Breast epithelium (tissue), 4 donors: ENCODE data around the gene INHBB. TPM values are rescaled to one million over a fixed set of nuclear protein-coding genes. Genes with fewer than 3 reads are reported as not detected.
"Not testable (repeated sequence)": the region's sequence is repeated elsewhere in the genome, so short reads cannot be mapped to it uniquely, and the experiment has no call there.

Experiments
- DNase-seq, 2 donors: peaks; one replicate each; pipeline ENCODE4 v3.0.0-alpha.2; 2019; ENCODE audit warnings: low spot score in 2 of 2
- H3K27ac ChIP-seq, 2 donors: fragments of 200-600 bp; sonication (generic) in 1 of 2; one replicate each; pipeline ENCODE4 v1.5.1; 2016 to 2019; ENCODE audit warnings: mild to moderate bottlenecking in 1 of 2
- H3K27me3 ChIP-seq, 2 donors: fragments of 200-600 bp; sonication (generic) in 1 of 2; one replicate each; pipeline versions ENCODE4 v1.5.1 to v1.6.0; 2017 to 2019; ENCODE audit warnings: control low read depth in 1 of 2, mild to moderate bottlenecking in 1 of 2
- H3K36me3 ChIP-seq: fragments of 200-600 bp; one replicate; pipeline ENCODE4 v1.5.1; 2019
- H3K4me1 ChIP-seq, 2 donors: fragments of 200-600 bp; sonication (generic); one replicate each; pipeline ENCODE4 v1.5.1; 2016 to 2019; ENCODE audit warnings: control low read depth in 1 of 2
- H3K4me3 ChIP-seq, 3 donors: fragments of 200-600 bp; sonication (generic); 1 replicate in 2 of 3; 2 replicates in 1 of 3; pipeline ENCODE4 v1.5.1; 2016 to 2019; ENCODE audit warnings: mild to moderate bottlenecking in 3 of 3, moderate library complexity in 2 of 3
- H3K9me3 ChIP-seq, 2 donors: fragments of 200-600 bp; sonication (generic) in 1 of 2; one replicate each; pipeline ENCODE4 v1.5.1; 2016 to 2019; ENCODE audit warnings: control low read depth in 1 of 2
- CTCF ChIP-seq, 3 donors: fragments of 450-650 bp; IDR thresholded peaks; one replicate each; pipeline ENCODE4 v1.5.1; 2016 to 2017; ENCODE audit warnings: antibody characterized with exemption in 3 of 3, mild to moderate bottlenecking in 3 of 3, moderate library complexity in 3 of 3
- POLR2A ChIP-seq: fragments of 450-650 bp; IDR thresholded peaks from one replicate; pipeline ENCODE4 v1.6.1; 2016; ENCODE audit warnings: antibody characterized with exemption, mild to moderate bottlenecking, moderate library complexity
- POLR2AphosphoS5 ChIP-seq, 3 donors: sonication (generic); formaldehyde crosslinking; IDR thresholded peaks; one replicate each; pipeline ENCODE4 v1.6.1; 2017; ENCODE audit warnings: antibody characterized with exemption in 3 of 3
- intact Hi-C: fragments of 100-400 bp; cut with DNase I; formaldehyde crosslinking; loops from one replicate; pipeline ENCODE4 v1.15.1; 2023; ENCODE audit warnings: low total_unique reads
- total RNA-seq, 3 donors: library from RNA; depleted of rRNA; stranded (reverse); fragments of >200 nt; gene quantifications; one replicate each; pipeline ENCODE4 v1.1.0, GENCODE V29; 2016

Gene INHBB
- total RNA-seq, 3 donors from 2014 or later: 35.0 to 60.6 (median 42.3) TPM

GRCh38 chr2:120307482-120307881 is 38.5 kb upstream of the INHBB start:
- H3K27ac ChIP-seq: no peak overlapping the region
- H3K4me3 ChIP-seq: no peak overlapping the region
- H3K36me3 ChIP-seq: no peaks in the 10 kb centered on the region
- TF ChIP-seq CTCF (IDR thresholded peaks at IDR 0.05): no peak
- TF ChIP-seq POLR2A: no peak
- TF ChIP-seq POLR2AphosphoS5 (IDR thresholded peaks at IDR 0.05): no peak
- H3K9me3 ChIP-seq: no peaks in the 10 kb centered on the region
- peaks cover 0 to under 1% of the 10 kb centered on the region in 2 donors for H3K4me1 ChIP-seq
- intact Hi-C loops: no loop called here
- DNase-seq: no peak
- no peaks in the 10 kb centered on the region for H3K27me3 ChIP-seq

- Histone ChIP-seq H3K36me3 (no peaks in the 10 kb centered on the region), H3K4me1 (peaks cover 0 to 5% of the 10 kb centered on the region in 2 donors), H3K9me3 (no peaks in the 10 kb centered on the region), H3K27ac (no peak overlapping the region), H3K4me3 (no peak overlapping the region), H3K27me3 (no peaks in the 10 kb centered on the region)
- DNase-seq: no peak
- intact Hi-C loops: no loop called here
- TF ChIP-seq POLR2A: no peak
- no peak for TF ChIP-seq CTCF (IDR thresholded peaks at IDR 0.05)
- no peak for TF ChIP-seq POLR2AphosphoS5 (IDR thresholded peaks at IDR 0.05)
Measured at GRCh38 chr2:120308038-120308910, 37.7 kb upstream of the INHBB start.

DNA sequence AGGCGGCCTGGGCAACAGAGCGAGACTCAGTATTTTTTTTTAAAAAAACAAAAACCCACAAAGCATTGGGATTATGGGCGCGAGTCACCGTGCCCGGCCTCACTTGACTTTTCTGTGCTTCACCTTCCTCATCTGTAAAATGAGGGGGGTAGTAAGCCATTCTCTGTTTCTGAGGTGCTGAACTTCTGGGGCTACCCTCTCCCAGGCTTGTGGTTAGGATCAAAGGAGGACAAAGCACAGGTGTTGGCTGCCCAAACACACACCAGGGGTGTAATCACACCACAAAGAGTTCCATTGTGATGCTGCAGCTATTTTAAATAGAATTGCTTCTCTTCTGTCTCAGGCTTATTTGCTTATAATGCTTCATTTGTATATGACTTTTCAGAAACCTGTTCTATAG is 35.8 kb upstream of the INHBB start:
- Histone ChIP-seq H3K4me3 (no peak overlapping the region), H3K9me3 (no peaks in the 10 kb centered on the region), H3K27me3 (no peaks in the 10 kb centered on the region), H3K27ac (no peak overlapping the region), H3K36me3 (no peaks in the 10 kb centered on the region), H3K4me1 (peaks cover 0 to 5% of the 10 kb centered on the region in 2 donors)
- intact Hi-C loops: no loop called here
- TF ChIP-seq POLR2A (no peak), CTCF (IDR thresholded peaks at IDR 0.05) (no peak), POLR2AphosphoS5 (IDR thresholded peaks at IDR 0.05) (no peak)
- no peak for DNase-seq

DNA sequence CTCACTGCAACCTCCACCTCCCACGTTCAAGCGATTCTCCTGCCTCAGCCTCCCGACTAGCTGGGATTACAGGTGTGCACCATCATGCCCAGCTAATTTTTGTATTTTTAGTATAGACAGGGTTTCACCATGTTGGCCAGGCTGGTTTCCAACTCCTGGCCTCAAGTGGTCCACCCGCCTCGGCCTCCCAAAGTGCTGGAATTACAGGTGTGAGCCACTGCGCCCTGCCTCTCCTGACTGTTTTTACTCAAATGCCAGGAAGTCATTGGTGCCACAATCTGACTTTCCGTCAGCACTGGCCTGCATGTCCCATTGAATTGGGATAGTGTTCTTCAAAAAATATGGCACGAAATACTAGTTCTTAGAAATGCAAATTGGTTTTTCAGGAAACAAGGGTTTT is 35.1 kb upstream of the INHBB start:
- H3K4me1 ChIP-seq, DNase-seq, H3K36me3 ChIP-seq, intact Hi-C loops, H3K27ac ChIP-seq, H3K27me3 ChIP-seq, H3K4me3 ChIP-seq, H3K9me3 ChIP-seq: not testable (repeated sequence)

- no peaks in the 10 kb centered on the region for H3K9me3 ChIP-seq
- TF ChIP-seq POLR2AphosphoS5 (IDR thresholded peaks at IDR 0.05): no peak
- TF ChIP-seq CTCF (IDR thresholded peaks at IDR 0.05): no peak
- TF ChIP-seq POLR2A: no peak
- no peaks in the 10 kb centered on the region for H3K27me3 ChIP-seq
- DNase-seq: no peak
- H3K4me3 ChIP-seq: no peak overlapping the region
- H3K27ac ChIP-seq: no peak overlapping the region
- no peaks in the 10 kb centered on the region for H3K36me3 ChIP-seq
- intact Hi-C loops: no loop called here
- H3K4me1 ChIP-seq: peaks cover 0 to 5% of the 10 kb centered on the region in 2 donors
Measured at GRCh38 chr2:120312076-120312475, 33.9 kb upstream of the INHBB start.
